IPS-18c (cell line): ENCODE data around the gene GULP1.
"Not testable (repeated sequence)": the region's sequence is repeated elsewhere in the genome, so short reads cannot be mapped to it uniquely, and the experiment has no call there.

Experiments
- H3K4me3 ChIP-seq: 2 replicates; pipeline ENCODE4 v1.7.0; 2013; ENCODE audit warnings: low read depth, mild to moderate bottlenecking, low read length, moderate library complexity; ENCODE audit not compliant: insufficient read depth
- H3K9me3 ChIP-seq: one replicate; pipeline ENCODE4 v1.6.1; 2013; ENCODE audit warnings: mild to moderate bottlenecking, low read length, moderate library complexity; ENCODE audit not compliant: control insufficient read depth, insufficient read depth

Gene GULP1

GRCh38 chr2:188459061-188459460, 167.4 kb downstream of the GULP1 start:
- H3K4me3 ChIP-seq = no peak overlapping the region
- H3K9me3 ChIP-seq = peaks cover 1% of the 10 kb centered on the region

- not testable (repeated sequence) for H3K9me3 ChIP-seq, H3K4me3 ChIP-seq
Measured at GRCh38 chr2:188466078-188466477, 174.4 kb downstream of the GULP1 start.

- no peaks in the 10 kb centered on the region for H3K9me3 ChIP-seq
- H3K4me3 ChIP-seq = no peak overlapping the region
Measured at GRCh38 chr2:188466761-188467160, 175.1 kb downstream of the GULP1 start.

- Histone ChIP-seq H3K9me3 (no peaks in the 10 kb centered on the region), H3K4me3 (no peak overlapping the region)
Measured at GRCh38 chr2:188471166-188471565, 179.5 kb downstream of the GULP1 start.

- Histone ChIP-seq H3K4me3 (no peak overlapping the region), H3K9me3 (no peaks in the 10 kb centered on the region)
Measured at GRCh38 chr2:188473306-188473705, 181.6 kb downstream of the GULP1 start.

- H3K4me3 ChIP-seq = no peak overlapping the region
- H3K9me3 ChIP-seq = no peaks in the 10 kb centered on the region
Measured at GRCh38 chr2:188474316-188474715, 182.6 kb downstream of the GULP1 start.

- H3K9me3 ChIP-seq = no peaks in the 10 kb centered on the region
- no peak overlapping the region for H3K4me3 ChIP-seq
Measured at GRCh38 chr2:188475945-188476344, 184.3 kb downstream of the GULP1 start.

- no peaks in the 10 kb centered on the region for H3K9me3 ChIP-seq
- H3K4me3 ChIP-seq = no peak overlapping the region
Measured at GRCh38 chr2:188477564-188478103, 186.0 kb downstream of the GULP1 start.

GRCh38 chr2:188478724-188479123, 187.1 kb downstream of the GULP1 start:
- Histone ChIP-seq H3K4me3 (no peak overlapping the region), H3K9me3 (no peaks in the 10 kb centered on the region)

GRCh38 chr2:188481474-188481873, 189.8 kb downstream of the GULP1 start:
- no peaks in the 10 kb centered on the region for H3K9me3 ChIP-seq
- H3K4me3 ChIP-seq = no peak overlapping the region

- no peak overlapping the region for H3K4me3 ChIP-seq
- no peaks in the 10 kb centered on the region for H3K9me3 ChIP-seq
Measured at GRCh38 chr2:188485496-188485895, 193.8 kb downstream of the GULP1 start.

- H3K9me3 ChIP-seq = no peaks in the 10 kb centered on the region
Measured at GRCh38 chr2:188492751-188493150, 201.1 kb downstream of the GULP1 start.

GRCh38 chr2:188494906-188495305, 203.2 kb downstream of the GULP1 start:
- no peaks in the 10 kb centered on the region for H3K9me3 ChIP-seq
- no peak overlapping the region for H3K4me3 ChIP-seq

More at GRCh38 chr2:188492751-188493150, 201.1 kb downstream of the GULP1 start:
- no peak overlapping the region for H3K4me3 ChIP-seq

GRCh38 chr2:188495969-188496431, 204.3 kb downstream of the GULP1 start:
- Histone ChIP-seq H3K9me3 (no peaks in the 10 kb centered on the region), H3K4me3 (no peak overlapping the region)

GRCh38 chr2:188497726-188498125, 206.1 kb downstream of the GULP1 start:
- Histone ChIP-seq H3K9me3 (no peaks in the 10 kb centered on the region), H3K4me3 (no peak overlapping the region)

- Histone ChIP-seq H3K9me3 (no peaks in the 10 kb centered on the region), H3K4me3 (no peak overlapping the region)
Measured at GRCh38 chr2:188503975-188504374, 212.3 kb downstream of the GULP1 start.

- no peak overlapping the region for H3K4me3 ChIP-seq
- no peaks in the 10 kb centered on the region for H3K9me3 ChIP-seq
Measured at GRCh38 chr2:188506843-188507242, 215.2 kb downstream of the GULP1 start.

GRCh38 chr2:188511346-188511745, 219.7 kb downstream of the GULP1 start:
- no peaks in the 10 kb centered on the region for H3K9me3 ChIP-seq
- H3K4me3 ChIP-seq = no peak overlapping the region

- Histone ChIP-seq H3K4me3 (no peak overlapping the region), H3K9me3 (no peaks in the 10 kb centered on the region)
Measured at GRCh38 chr2:188512456-188512855, 220.8 kb downstream of the GULP1 start.
